ENCODE results near the gene OGFOD3.

Gene OGFOD3

GRCh38 chr17:82424001-82424862, 5.8 kb upstream of the OGFOD3 start:
- no peaks in the 10 kb centered on the region for H3K36me3 ChIP-seq (ENCODE audit: control insufficient read depth, insufficient read depth, low read length)
- H3K4ac ChIP-seq (ENCODE audit: low read depth, low read length) = no peak overlapping the region
- H3K4me3 ChIP-seq (ENCODE audit: low read length) = no peak overlapping the region
- H3K79me1 ChIP-seq (ENCODE audit: low read length) = no peaks in the 10 kb centered on the region
- H3K9ac ChIP-seq (ENCODE audit: low read length) = no peak overlapping the region
- no CpG with 5 or more reads among the region's 25 CpGs for WGBS (ENCODE audit: extremely low coverage, insufficient coverage, low lambda C conversion rate)
- no peak overlapping the region for H4K5ac ChIP-seq (ENCODE audit: low read length)
- H2AK5ac ChIP-seq (ENCODE audit: low read length) = no peak overlapping the region
- H3K27ac ChIP-seq (ENCODE audit: low read depth, low read length) = no peak overlapping the region
- no peak overlapping the region for H2BK5ac ChIP-seq (ENCODE audit: low read length)
- no peaks in the 10 kb centered on the region for H3K4me1 ChIP-seq (ENCODE audit: control insufficient read depth, low read depth, low read length)
- H2BK120ac ChIP-seq (ENCODE audit: low read depth, low read length) = no peak overlapping the region
- H3K79me2 ChIP-seq (ENCODE audit: control insufficient read depth, insufficient read depth, low read length) = no peaks in the 10 kb centered on the region
- H3K27me3 ChIP-seq (ENCODE audit: insufficient read depth, low read length, poor library complexity) = no peaks in the 10 kb centered on the region
- H3K4me2 ChIP-seq (ENCODE audit: low read length) = no peak overlapping the region
- no peak overlapping the region for H3K56ac ChIP-seq (ENCODE audit: low read length)
- H3K23ac ChIP-seq (ENCODE audit: low read length) = no peak overlapping the region
- peak; percentile 75 for DNase-seq
- H4K8ac ChIP-seq (ENCODE audit: low read depth, low read length) = no peak overlapping the region
- H2BK15ac ChIP-seq (replicated peaks; ENCODE audit: low read depth) = no peak overlapping the region
- no peak overlapping the region for H3K18ac ChIP-seq (ENCODE audit: low read length)

GRCh38 chr17:82419540-82419939, 1.2 kb upstream of the OGFOD3 start:
- no peak overlapping the region for H2AK5ac ChIP-seq (ENCODE audit: low read length)
- H3K27me3 ChIP-seq (ENCODE audit: insufficient read depth, low read length, poor library complexity) = no peaks in the 10 kb centered on the region
- no peak overlapping the region for H3K4ac ChIP-seq (ENCODE audit: low read depth, low read length)
- H2BK15ac ChIP-seq (replicated peaks; ENCODE audit: low read depth) = no peak overlapping the region
- H2BK120ac ChIP-seq (ENCODE audit: low read depth, low read length) = no peak overlapping the region
- no peaks in the 10 kb centered on the region for H3K36me3 ChIP-seq (ENCODE audit: control insufficient read depth, insufficient read depth, low read length)
- no peak overlapping the region for H2BK5ac ChIP-seq (ENCODE audit: low read length)
- no CpG with 5 or more reads among the region's 2 CpGs for WGBS (ENCODE audit: extremely low coverage, insufficient coverage, low lambda C conversion rate)
- H3K4me3 ChIP-seq (ENCODE audit: low read length) = no peak overlapping the region
- H4K5ac ChIP-seq (ENCODE audit: low read length) = no peak overlapping the region
- no peaks in the 10 kb centered on the region for H3K79me1 ChIP-seq (ENCODE audit: low read length)
- no peaks in the 10 kb centered on the region for H3K4me1 ChIP-seq (ENCODE audit: control insufficient read depth, low read depth, low read length)
- no peak overlapping the region for H3K23ac ChIP-seq (ENCODE audit: low read length)
- H3K18ac ChIP-seq (ENCODE audit: low read length) = no peak overlapping the region
- H3K9ac ChIP-seq (ENCODE audit: low read length) = no peak overlapping the region
- DNase-seq = no peak
- H3K79me2 ChIP-seq (ENCODE audit: control insufficient read depth, insufficient read depth, low read length) = no peaks in the 10 kb centered on the region
- H3K27ac ChIP-seq (ENCODE audit: low read depth, low read length) = no peak overlapping the region
- H3K56ac ChIP-seq (ENCODE audit: low read length) = no peak overlapping the region
- no peak overlapping the region for H4K8ac ChIP-seq (ENCODE audit: low read depth, low read length)
- no peak overlapping the region for H3K4me2 ChIP-seq (ENCODE audit: low read length)

GRCh38 chr17:82416771-82417170, 1.6 kb downstream of the OGFOD3 start:
- H3K18ac ChIP-seq (ENCODE audit: low read length) = no peak overlapping the region
- no peak overlapping the region for H2BK120ac ChIP-seq (ENCODE audit: low read depth, low read length)
- H3K23ac ChIP-seq (ENCODE audit: low read length) = no peak overlapping the region
- H3K4me2 ChIP-seq (ENCODE audit: low read length) = no peak overlapping the region
- H3K27me3 ChIP-seq (ENCODE audit: insufficient read depth, low read length, poor library complexity) = no peaks in the 10 kb centered on the region
- H3K4ac ChIP-seq (ENCODE audit: low read depth, low read length) = no peak overlapping the region
- H4K5ac ChIP-seq (ENCODE audit: low read length) = no peak overlapping the region
- no peak overlapping the region for H2BK15ac ChIP-seq (replicated peaks; ENCODE audit: low read depth)
- H3K27ac ChIP-seq (ENCODE audit: low read depth, low read length) = no peak overlapping the region
- no peaks in the 10 kb centered on the region for H3K36me3 ChIP-seq (ENCODE audit: control insufficient read depth, insufficient read depth, low read length)
- no peak overlapping the region for H4K8ac ChIP-seq (ENCODE audit: low read depth, low read length)
- no peaks in the 10 kb centered on the region for H3K79me1 ChIP-seq (ENCODE audit: low read length)
- no peak overlapping the region for H3K4me3 ChIP-seq (ENCODE audit: low read length)
- H3K79me2 ChIP-seq (ENCODE audit: control insufficient read depth, insufficient read depth, low read length) = no peaks in the 10 kb centered on the region
- no peak for DNase-seq
- no peak overlapping the region for H2AK5ac ChIP-seq (ENCODE audit: low read length)
- H3K56ac ChIP-seq (ENCODE audit: low read length) = no peak overlapping the region
- no peak overlapping the region for H2BK5ac ChIP-seq (ENCODE audit: low read length)
- H3K4me1 ChIP-seq (ENCODE audit: control insufficient read depth, low read depth, low read length) = no peaks in the 10 kb centered on the region
- WGBS (ENCODE audit: extremely low coverage, insufficient coverage, low lambda C conversion rate) = no CpG with 5 or more reads among the region's 6 CpGs
- no peak overlapping the region for H3K9ac ChIP-seq (ENCODE audit: low read length)

- H3K4ac ChIP-seq (ENCODE audit: low read depth, low read length) = no peak overlapping the region
- H3K56ac ChIP-seq (ENCODE audit: low read length) = no peak overlapping the region
- H4K5ac ChIP-seq (ENCODE audit: low read length) = no peak overlapping the region
- no peak overlapping the region for H2BK15ac ChIP-seq (replicated peaks; ENCODE audit: low read depth)
- H3K27ac ChIP-seq (ENCODE audit: low read depth, low read length) = no peak overlapping the region
- no peak overlapping the region for H4K8ac ChIP-seq (ENCODE audit: low read depth, low read length)
- no peak overlapping the region for H3K4me3 ChIP-seq (ENCODE audit: low read length)
- no CpG with 5 or more reads among the region's 4 CpGs for WGBS (ENCODE audit: extremely low coverage, insufficient coverage, low lambda C conversion rate)
- no peaks in the 10 kb centered on the region for H3K4me1 ChIP-seq (ENCODE audit: control insufficient read depth, low read depth, low read length)
- no peak overlapping the region for H3K18ac ChIP-seq (ENCODE audit: low read length)
- H3K36me3 ChIP-seq (ENCODE audit: control insufficient read depth, insufficient read depth, low read length) = no peaks in the 10 kb centered on the region
- no peaks in the 10 kb centered on the region for H3K27me3 ChIP-seq (ENCODE audit: insufficient read depth, low read length, poor library complexity)
- H2BK120ac ChIP-seq (ENCODE audit: low read depth, low read length) = no peak overlapping the region
- no peaks in the 10 kb centered on the region for H3K79me1 ChIP-seq (ENCODE audit: low read length)
- no peak overlapping the region for H2BK5ac ChIP-seq (ENCODE audit: low read length)
- no peaks in the 10 kb centered on the region for H3K79me2 ChIP-seq (ENCODE audit: control insufficient read depth, insufficient read depth, low read length)
- DNase-seq = no peak
- no peak overlapping the region for H2AK5ac ChIP-seq (ENCODE audit: low read length)
- no peak overlapping the region for H3K4me2 ChIP-seq (ENCODE audit: low read length)
- H3K9ac ChIP-seq (ENCODE audit: low read length) = no peak overlapping the region
- H3K23ac ChIP-seq (ENCODE audit: low read length) = no peak overlapping the region
Observed at GRCh38 chr17:82416264-82416663, 2.1 kb downstream of the OGFOD3 start.

- Histone ChIP-seq H3K4me1 (ENCODE audit: control insufficient read depth, low read depth, low read length) (no peaks in the 10 kb centered on the region), H4K5ac (ENCODE audit: low read length) (no peak overlapping the region), H3K9ac (ENCODE audit: low read length) (no peak overlapping the region), H2BK120ac (ENCODE audit: low read depth, low read length) (no peak overlapping the region), H3K4me3 (ENCODE audit: low read length) (no peak overlapping the region), H3K4ac (ENCODE audit: low read depth, low read length) (no peak overlapping the region), H3K36me3 (ENCODE audit: control insufficient read depth, insufficient read depth, low read length) (no peaks in the 10 kb centered on the region), H3K79me2 (ENCODE audit: control insufficient read depth, insufficient read depth, low read length) (no peaks in the 10 kb centered on the region), H3K27me3 (ENCODE audit: insufficient read depth, low read length, poor library complexity) (no peaks in the 10 kb centered on the region), H3K23ac (ENCODE audit: low read length) (no peak overlapping the region), H3K79me1 (ENCODE audit: low read length) (no peaks in the 10 kb centered on the region), H3K27ac (ENCODE audit: low read depth, low read length) (no peak overlapping the region), H3K18ac (ENCODE audit: low read length) (no peak overlapping the region), H3K4me2 (ENCODE audit: low read length) (no peak overlapping the region), H2AK5ac (ENCODE audit: low read length) (no peak overlapping the region), H2BK15ac (replicated peaks; ENCODE audit: low read depth) (no peak overlapping the region), H4K8ac (ENCODE audit: low read depth, low read length) (no peak overlapping the region), H2BK5ac (ENCODE audit: low read length) (no peak overlapping the region), H3K56ac (ENCODE audit: low read length) (no peak overlapping the region)
- DNase-seq = no peak
- WGBS (ENCODE audit: extremely low coverage, insufficient coverage, low lambda C conversion rate) = no CpG with 5 or more reads among the region's 9 CpGs
Observed at GRCh38 chr17:82415786-82416185, 2.6 kb downstream of the OGFOD3 start.

- no peak for DNase-seq
- no peaks in the 10 kb centered on the region for H3K4me1 ChIP-seq (ENCODE audit: control insufficient read depth, low read depth, low read length)
- H2BK15ac ChIP-seq (replicated peaks; ENCODE audit: low read depth) = no peak overlapping the region
- no CpG with 5 or more reads among the region's 26 CpGs for WGBS (ENCODE audit: extremely low coverage, insufficient coverage, low lambda C conversion rate)
- H3K4me3 ChIP-seq (ENCODE audit: low read length) = no peak overlapping the region
- no peaks in the 10 kb centered on the region for H3K27me3 ChIP-seq (ENCODE audit: insufficient read depth, low read length, poor library complexity)
- no peak overlapping the region for H3K9ac ChIP-seq (ENCODE audit: low read length)
- no peak overlapping the region for H4K5ac ChIP-seq (ENCODE audit: low read length)
- H3K79me1 ChIP-seq (ENCODE audit: low read length) = no peaks in the 10 kb centered on the region
- H3K56ac ChIP-seq (ENCODE audit: low read length) = no peak overlapping the region
- no peak overlapping the region for H3K18ac ChIP-seq (ENCODE audit: low read length)
- H2BK120ac ChIP-seq (ENCODE audit: low read depth, low read length) = no peak overlapping the region
- H4K8ac ChIP-seq (ENCODE audit: low read depth, low read length) = no peak overlapping the region
- H3K27ac ChIP-seq (ENCODE audit: low read depth, low read length) = no peak overlapping the region
- no peak overlapping the region for H2AK5ac ChIP-seq (ENCODE audit: low read length)
- H3K23ac ChIP-seq (ENCODE audit: low read length) = no peak overlapping the region
- H3K79me2 ChIP-seq (ENCODE audit: control insufficient read depth, insufficient read depth, low read length) = no peaks in the 10 kb centered on the region
- no peak overlapping the region for H2BK5ac ChIP-seq (ENCODE audit: low read length)
- no peak overlapping the region for H3K4me2 ChIP-seq (ENCODE audit: low read length)
- H3K4ac ChIP-seq (ENCODE audit: low read depth, low read length) = no peak overlapping the region
- H3K36me3 ChIP-seq (ENCODE audit: control insufficient read depth, insufficient read depth, low read length) = no peaks in the 10 kb centered on the region
Observed at GRCh38 chr17:82415336-82415735, 3.0 kb downstream of the OGFOD3 start.
